Left lung (tissue), 10 donors: ENCODE results near the gene USO1. TPM values are rescaled to one million over a fixed set of nuclear protein-coding genes. Genes with fewer than 3 reads are reported as not detected.
"Not testable (repeated sequence)": the region's sequence is repeated elsewhere in the genome, so short reads cannot be mapped to it uniquely, and the experiment has no call there.

Experiments
- ATAC-seq: fragments of 200-7000 bp; cut with Tn5 transposase; one replicate; pipeline ENCODE4 v1.9.1; 2020; ENCODE audit warnings: moderate library complexity
- DNase-seq, 4 donors: peaks; one replicate each; pipeline ENCODE4 v3.0.0-alpha.2; 2013 to 2020
- H3K27ac ChIP-seq, 2 donors: fragments of 200-600 bp; sonication (generic) in 1 of 2; one replicate each; pipeline versions ENCODE4 v1.5.0 to v1.8.0; 2020 to 2021
- H3K27me3 ChIP-seq, 2 donors: fragments of 200-600 bp; sonication (generic) in 1 of 2; one replicate each; pipeline versions ENCODE4 v1.5.0 to v1.8.0; 2020 to 2021
- H3K36me3 ChIP-seq, 2 donors: fragments of 200-600 bp; sonication (generic) in 1 of 2; one replicate each; pipeline versions ENCODE4 v1.5.0 to v1.8.0; 2020 to 2021
- H3K4me1 ChIP-seq, 2 donors: fragments of 200-600 bp; one replicate each; pipeline ENCODE4 v1.8.0; 2021
- H3K4me3 ChIP-seq, 2 donors: fragments of 200-600 bp; sonication (generic) in 1 of 2; one replicate each; pipeline versions ENCODE4 v1.5.0 to v1.8.0; 2020 to 2021; ENCODE audit warnings: mild to moderate bottlenecking in 1 of 2
- H3K9me3 ChIP-seq, 2 donors: fragments of 200-600 bp; sonication (generic) in 1 of 2; one replicate each; pipeline versions ENCODE4 v1.5.0 to v1.8.0; 2020 to 2021
- intact Hi-C, 2 donors: fragments of 100-400 bp; cut with DNase I; formaldehyde crosslinking; loops; one replicate each; pipeline versions ENCODE4 v1.11.2 to v1.14.2; 2022
- polyA plus RNA-seq, 6 donors: library from polyadenylated mRNA; unstranded; fragments of 120-200 nt; gene quantifications; one replicate each; pipeline ENCODE4 v1.2.1, GENCODE V29; 2013; ENCODE audit not compliant: insufficient read length in 6 of 6
- total RNA-seq, 2 donors: library from RNA; stranded (reverse); fragmentation: NEBNext Ultra II Directional; extraction: Animal tissue kit (Norgen Biotek cat#: 25700); gene quantifications; one replicate each; pipeline ENCODE4 v1.2.1, GENCODE V29; 2021
- TF ChIP-seq, protein P1 (sequence below), 2 donors: fragments of 200-600 bp; sonication (generic) in 1 of 2; IDR thresholded peaks; one replicate each; pipeline versions ENCODE4 v1.5.0 to v1.8.0; 2021; ENCODE audit warnings: antibody characterized with exemption in 2 of 2
- donor health status: DM: no; HTN: yes; CAD: no.
- donor health status: DM: no; HTN: no; CAD: no.

Gene USO1
- total and polyA plus RNA-seq, 8 donors = 64.2 to 86.1 (median 74.5) TPM

DNA sequence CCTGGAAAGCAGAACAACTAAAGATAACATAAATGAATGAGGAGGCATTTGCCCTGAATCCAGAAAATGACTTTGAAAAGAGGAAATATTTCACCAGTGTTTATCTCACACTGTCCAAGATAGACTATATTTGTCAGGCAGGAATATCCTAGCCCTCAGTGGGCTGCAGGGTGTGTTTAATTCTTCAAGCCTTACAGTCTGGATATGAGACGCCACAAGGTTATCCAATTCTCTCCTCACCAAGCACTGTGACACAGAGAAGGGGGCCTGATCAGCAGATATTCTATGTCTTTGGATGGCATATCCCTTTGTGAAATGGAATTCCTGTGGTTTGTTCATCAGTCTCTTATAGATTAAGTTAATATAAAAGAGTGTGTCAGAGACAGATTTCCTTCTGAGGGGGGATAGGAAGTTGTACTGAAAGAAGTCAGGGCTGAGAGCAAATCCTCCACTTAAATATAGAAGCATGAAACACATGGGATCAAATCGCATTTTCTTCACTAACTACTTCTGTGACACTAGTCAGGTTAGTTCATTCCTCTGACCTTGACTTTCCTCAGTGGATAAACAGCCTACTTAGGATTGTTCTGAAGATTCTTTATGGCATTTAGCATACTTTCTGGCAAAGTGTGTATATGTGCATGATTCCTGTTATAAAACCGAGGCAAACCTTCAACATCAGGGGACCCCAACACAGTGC is 44.4 kb upstream of the USO1 start:
- H3K36me3 ChIP-seq = no peaks in the 10 kb centered on the region
- H3K27me3 ChIP-seq = no peaks in the 10 kb centered on the region
- H3K4me3 ChIP-seq = no peak overlapping the region
- no peaks in the 10 kb centered on the region for H3K4me1 ChIP-seq
- ATAC-seq (no peak), DNase-seq (no peak)
- no peak overlapping the region for H3K27ac ChIP-seq
- intact Hi-C loops = loop anchor here in 1 of 2 donors (10.0 kb wide), 1 partner anchor 45 kb away; the partner anchor contains the start of gene USO1
- TF ChIP-seq, protein P1, sequence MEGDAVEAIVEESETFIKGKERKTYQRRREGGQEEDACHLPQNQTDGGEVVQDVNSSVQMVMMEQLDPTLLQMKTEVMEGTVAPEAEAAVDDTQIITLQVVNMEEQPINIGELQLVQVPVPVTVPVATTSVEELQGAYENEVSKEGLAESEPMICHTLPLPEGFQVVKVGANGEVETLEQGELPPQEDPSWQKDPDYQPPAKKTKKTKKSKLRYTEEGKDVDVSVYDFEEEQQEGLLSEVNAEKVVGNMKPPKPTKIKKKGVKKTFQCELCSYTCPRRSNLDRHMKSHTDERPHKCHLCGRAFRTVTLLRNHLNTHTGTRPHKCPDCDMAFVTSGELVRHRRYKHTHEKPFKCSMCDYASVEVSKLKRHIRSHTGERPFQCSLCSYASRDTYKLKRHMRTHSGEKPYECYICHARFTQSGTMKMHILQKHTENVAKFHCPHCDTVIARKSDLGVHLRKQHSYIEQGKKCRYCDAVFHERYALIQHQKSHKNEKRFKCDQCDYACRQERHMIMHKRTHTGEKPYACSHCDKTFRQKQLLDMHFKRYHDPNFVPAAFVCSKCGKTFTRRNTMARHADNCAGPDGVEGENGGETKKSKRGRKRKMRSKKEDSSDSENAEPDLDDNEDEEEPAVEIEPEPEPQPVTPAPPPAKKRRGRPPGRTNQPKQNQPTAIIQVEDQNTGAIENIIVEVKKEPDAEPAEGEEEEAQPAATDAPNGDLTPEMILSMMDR (IDR thresholded peaks at IDR 0.05) = no peak
- no peaks in the 10 kb centered on the region for H3K9me3 ChIP-seq

DNA sequence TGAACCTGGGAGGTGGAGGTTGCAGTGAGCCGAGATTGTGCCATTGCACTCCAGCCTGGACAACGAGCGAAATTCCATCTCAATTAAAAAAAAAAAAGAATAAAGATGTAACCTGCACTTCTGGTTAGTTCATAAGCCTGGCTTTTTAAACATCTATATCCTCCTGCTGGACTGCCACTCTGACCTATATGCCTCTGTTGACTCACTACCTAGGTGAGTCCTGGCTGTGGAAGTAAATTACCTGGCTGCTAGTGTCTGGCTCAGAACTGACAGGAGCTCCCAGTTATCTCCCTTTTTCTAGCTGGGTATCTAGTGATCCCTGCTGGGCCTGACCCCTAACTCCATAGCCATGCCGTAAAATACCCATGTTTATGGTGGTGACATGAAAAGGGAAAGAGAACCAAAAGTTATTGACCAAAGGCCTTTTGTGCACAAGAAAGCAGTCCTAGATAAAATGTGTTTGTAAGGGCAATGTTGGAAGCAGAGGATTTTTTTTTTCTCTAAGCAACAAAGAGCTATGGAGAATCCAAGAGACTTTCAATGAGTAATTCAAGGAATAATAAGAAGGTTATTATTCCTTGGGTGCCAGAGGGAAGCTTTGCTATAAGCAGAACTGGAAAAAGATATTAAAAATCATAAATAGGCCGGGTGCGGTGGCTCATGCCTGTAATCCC is 40.8 kb upstream of the USO1 start:
- Histone ChIP-seq H3K27me3 (no peaks in the 10 kb centered on the region), H3K4me3 (no peak overlapping the region), H3K9me3 (no peaks in the 10 kb centered on the region), H3K36me3 (no peaks in the 10 kb centered on the region), H3K27ac (no peak overlapping the region), H3K4me1 (no peaks in the 10 kb centered on the region)
- ATAC-seq (no peak), DNase-seq (no peak)
- intact Hi-C loops = no loop called here
- TF ChIP-seq, protein P1 (IDR thresholded peaks at IDR 0.05) = no peak

DNA sequence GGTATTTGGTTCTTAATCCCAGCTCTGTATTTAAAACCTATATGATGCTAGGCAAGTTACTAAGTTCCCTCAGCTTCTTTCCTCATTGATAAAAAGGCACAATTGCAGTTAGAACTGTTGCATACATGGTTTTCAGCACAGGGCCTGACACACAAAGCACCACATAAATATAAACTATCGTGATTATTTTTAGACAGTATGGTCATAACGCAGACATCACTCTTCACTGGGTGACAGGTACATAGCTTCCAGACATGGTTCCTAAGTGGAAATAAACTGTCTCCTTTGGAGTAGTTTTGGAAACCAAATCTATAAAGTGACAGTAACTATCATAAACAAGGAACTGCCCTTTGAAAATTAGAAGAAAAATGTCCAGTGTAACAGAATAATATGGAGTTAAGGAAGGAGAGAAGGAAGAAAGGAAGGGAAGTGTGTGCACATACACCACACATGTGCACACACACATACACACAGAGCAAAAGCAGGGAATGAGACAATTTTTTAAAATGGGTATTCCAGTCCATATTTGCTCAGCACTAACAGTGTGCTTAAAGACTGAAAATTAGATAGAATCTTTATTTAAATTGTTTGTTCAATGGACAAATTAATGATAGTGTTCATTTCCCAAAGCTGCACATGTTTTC is 38.7 kb upstream of the USO1 start:
- ATAC-seq (no peak), DNase-seq (no peak)
- no peaks in the 10 kb centered on the region for H3K9me3 ChIP-seq
- no peaks in the 10 kb centered on the region for H3K27me3 ChIP-seq
- intact Hi-C loops = no loop called here
- H3K4me1 ChIP-seq = no peaks in the 10 kb centered on the region
- TF ChIP-seq, protein P1 (IDR thresholded peaks at IDR 0.05) = no peak
- H3K4me3 ChIP-seq = no peak overlapping the region
- H3K27ac ChIP-seq = no peak overlapping the region
- H3K36me3 ChIP-seq = no peaks in the 10 kb centered on the region

DNA sequence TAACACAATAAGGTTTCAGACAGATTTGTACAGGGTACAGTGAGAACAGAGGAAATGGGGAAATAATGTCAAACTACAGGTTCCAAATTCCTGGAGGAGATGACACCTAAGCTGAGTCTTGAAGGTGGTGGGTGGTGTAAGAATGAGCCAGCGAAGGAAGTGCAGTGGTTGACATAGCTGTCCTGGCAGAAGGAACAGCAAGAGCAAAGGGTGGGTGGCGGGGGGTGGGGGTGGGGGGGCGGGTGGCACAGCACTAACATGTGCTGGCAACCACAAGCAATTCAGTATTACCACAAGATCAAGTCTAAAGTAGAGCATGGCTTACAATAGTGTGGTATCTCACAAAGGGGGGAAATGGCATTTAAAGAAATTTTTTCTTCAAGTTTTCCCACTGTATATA is 38.0 kb upstream of the USO1 start:
- no peak overlapping the region for H3K27ac ChIP-seq
- H3K36me3 ChIP-seq = no peaks in the 10 kb centered on the region
- no peaks in the 10 kb centered on the region for H3K9me3 ChIP-seq
- H3K4me1 ChIP-seq = no peaks in the 10 kb centered on the region
- H3K27me3 ChIP-seq = no peaks in the 10 kb centered on the region
- intact Hi-C loops = no loop called here
- no peak for ATAC-seq
- TF ChIP-seq, protein P1 (IDR thresholded peaks at IDR 0.05) = no peak
- H3K4me3 ChIP-seq = no peak overlapping the region
- no peak for DNase-seq

DNA sequence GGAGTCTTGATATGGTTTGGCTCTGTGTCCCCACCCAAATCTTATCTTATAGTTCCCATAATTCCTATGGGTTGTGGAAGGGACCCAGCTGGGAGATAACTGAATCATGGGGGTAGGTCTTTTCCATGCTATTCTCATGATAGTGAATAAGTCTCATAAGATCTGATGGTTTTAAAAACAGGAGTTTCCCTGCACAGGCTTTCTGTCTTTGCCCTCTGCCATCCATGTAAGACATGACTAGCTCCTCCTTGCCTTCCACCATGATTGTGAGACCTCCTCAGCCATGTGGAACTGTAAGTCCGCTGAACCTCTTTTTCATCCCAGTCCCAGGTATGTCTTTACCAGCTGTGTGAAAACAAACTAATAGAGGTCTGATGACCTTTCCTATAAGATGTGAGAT is 37.3 kb upstream of the USO1 start:
- H3K27me3 ChIP-seq, intact Hi-C loops, H3K9me3 ChIP-seq, H3K27ac ChIP-seq, H3K4me1 ChIP-seq, H3K36me3 ChIP-seq, DNase-seq, H3K4me3 ChIP-seq, ATAC-seq: not testable (repeated sequence)

DNA sequence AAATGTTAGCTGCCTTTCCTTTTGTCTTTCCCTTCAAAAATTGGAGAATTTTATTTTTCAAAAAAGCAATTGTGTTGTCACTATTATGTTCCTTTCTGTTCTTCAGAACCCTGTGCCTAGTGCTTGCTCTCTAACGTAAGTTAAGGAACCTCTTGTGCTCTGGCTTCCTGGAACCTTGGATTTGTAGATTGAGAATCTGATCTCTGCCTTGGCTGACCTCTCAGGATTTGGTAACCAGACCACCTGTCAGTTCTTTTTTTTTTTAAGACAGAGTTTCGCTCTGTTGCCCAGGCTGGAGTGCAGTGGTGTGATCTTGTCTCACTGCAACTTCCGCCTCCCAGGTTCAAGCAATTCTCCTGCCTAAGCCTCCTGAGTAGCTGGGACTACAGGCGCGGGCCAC is 32.3 kb upstream of the USO1 start:
- H3K4me3 ChIP-seq, DNase-seq, H3K36me3 ChIP-seq, intact Hi-C loops, H3K27ac ChIP-seq, H3K9me3 ChIP-seq, H3K4me1 ChIP-seq, H3K27me3 ChIP-seq, ATAC-seq: not testable (repeated sequence)
